Amygdala (tissue), 56 donors: ENCODE measurements around the gene MYH7.
A peak's percentile ranks its signal among the peaks of the same experiment; 100 is the strongest.
"Not testable (repeated sequence)": the region's sequence is repeated elsewhere in the genome, so short reads cannot be mapped to it uniquely, and the experiment has no call there.

Experiments
- DNase-seq, 56 donors: peaks; one replicate each; lab custom pipeline; 2025; lab: John Stamatoyannopoulos, UW

Gene MYH7

GRCh38 chr14:23409966-23410635, 25.4 kb downstream of the MYH7 start:
- DNase-seq: no peak

- DNase-seq: no peak
These were observed 26.0 kb downstream of the MYH7 start for GRCh38 chr14:23409475-23409874.

- DNase-seq: no peak
These were observed 27.2 kb downstream of the MYH7 start for GRCh38 chr14:23408307-23408630.

- no peak for DNase-seq
These were observed 27.7 kb downstream of the MYH7 start, which contains the start of gene MYH6 for GRCh38 chr14:23407516-23408306. TSS of gene MYH6 (minus strand) at chr14:23408273. CDS start at chr14:23407223, 1,050 bp downstream.

GRCh38 chr14:23406725-23407355, 28.6 kb downstream of the MYH7 start:
- DNase-seq: no peak

GRCh38 chr14:23406244-23406643, 29.2 kb downstream of the MYH7 start:
- peak in 6 of 56 donors; percentile 1 to 23 (median 10) for DNase-seq

GRCh38 chr14:23405516-23406025, 29.9 kb downstream of the MYH7 start:
- DNase-seq: no peak

GRCh38 chr14:23405096-23405495, 30.4 kb downstream of the MYH7 start:
- DNase-seq: no peak

GRCh38 chr14:23404331-23404900, 31.0 kb downstream of the MYH7 start:
- no peak for DNase-seq

- DNase-seq: no peak
These were observed 31.6 kb downstream of the MYH7 start for GRCh38 chr14:23403908-23404307.

GRCh38 chr14:23403139-23403438, 32.4 kb downstream of the MYH7 start:
- no peak for DNase-seq

GRCh38 chr14:23402296-23403138, 32.9 kb downstream of the MYH7 start:
- DNase-seq: no peak

- DNase-seq: no peak
These were observed 34.2 kb downstream of the MYH7 start for GRCh38 chr14:23401291-23401690.

GRCh38 chr14:23400496-23401149, 34.8 kb downstream of the MYH7 start:
- not testable (repeated sequence) for DNase-seq

- no peak for DNase-seq
These were observed 35.9 kb downstream of the MYH7 start for GRCh38 chr14:23399591-23399990.

- DNase-seq: no peak
These were observed 36.3 kb downstream of the MYH7 start for GRCh38 chr14:23399136-23399535.

- no peak for DNase-seq
These were observed 37.1 kb downstream of the MYH7 start for GRCh38 chr14:23398348-23398747.

- no peak for DNase-seq
These were observed 38.6 kb downstream of the MYH7 start for GRCh38 chr14:23396781-23397407.

- no peak for DNase-seq
These were observed 39.3 kb downstream of the MYH7 start for GRCh38 chr14:23396126-23396525.
